Fibroblast of upper back skin (primary cell): ENCODE results near the gene LRPPRC.
A peak's percentile ranks its signal among the peaks of the same experiment; 100 is the strongest.
"Not testable (repeated sequence)": the region's sequence is repeated elsewhere in the genome, so short reads cannot be mapped to it uniquely, and the experiment has no call there.

Experiments used
- DNase-seq: peaks from one replicate; pipeline ENCODE4 v3.0.0-alpha.2; 2013

The LRPPRC gene

DNA sequence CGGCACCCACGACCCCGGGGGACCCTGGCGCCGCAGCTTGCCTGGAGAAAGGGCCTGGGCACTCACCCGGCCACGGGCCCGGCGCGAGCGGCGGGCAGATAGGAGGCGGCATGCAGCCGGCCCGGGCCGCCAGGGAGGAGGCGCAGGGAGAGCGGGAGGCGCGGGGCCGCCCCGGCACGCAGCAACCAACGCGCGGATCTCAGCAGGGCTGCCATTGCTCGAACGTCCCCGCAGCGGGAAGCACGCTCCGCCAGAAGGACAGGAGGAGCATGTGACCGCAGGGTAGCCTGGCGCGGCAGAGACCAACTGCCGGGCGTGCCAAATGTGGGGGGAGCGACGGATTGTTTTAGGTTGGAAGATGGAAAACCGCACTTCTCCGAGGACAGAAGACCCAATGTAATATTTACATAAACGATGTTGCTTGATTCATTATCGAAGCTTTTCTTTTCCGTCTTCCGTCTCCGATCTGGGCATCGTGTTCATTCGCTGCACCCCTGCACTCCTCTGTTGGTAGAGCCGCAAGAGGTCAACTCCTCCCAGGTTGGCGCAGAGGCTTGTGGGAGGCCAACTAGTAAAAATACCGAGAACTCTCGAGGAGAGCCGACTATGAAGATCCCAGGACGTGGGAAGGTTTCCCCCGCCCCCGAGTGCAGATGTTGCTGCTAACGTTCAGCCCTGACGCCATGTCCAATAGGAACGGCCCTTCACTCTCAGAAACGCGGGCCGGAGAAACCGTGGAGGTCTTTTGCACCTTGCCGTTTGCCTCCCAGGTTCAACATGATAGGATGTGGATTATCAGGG, at the start of gene LRPPRC:
Gene LRPPRC, minus strand, starts transcription at position 257 of the 801 bp plus-strand sequence. Its CDS starts 42 bp downstream, at position 215.
- DNase-seq = peak; percentile 98

DNA sequence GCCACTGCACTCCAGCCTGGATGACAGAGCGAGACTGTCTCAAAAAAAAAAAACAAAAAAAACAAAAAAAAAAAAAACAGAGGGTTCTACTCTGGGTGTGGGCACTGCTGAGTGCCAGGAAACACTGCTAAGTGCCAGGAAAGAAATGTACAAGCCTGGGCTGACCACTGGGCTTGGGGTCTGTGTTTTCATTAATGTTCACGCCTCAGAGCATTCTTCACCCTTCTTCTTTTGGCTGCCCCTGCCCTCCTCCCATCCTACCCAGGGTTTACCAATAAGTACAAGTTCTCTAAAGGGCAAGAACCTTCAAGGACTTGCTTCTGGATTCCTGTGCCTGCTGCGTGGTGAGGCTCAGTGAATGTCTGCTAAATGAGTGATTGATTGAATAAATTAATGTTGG, 49.3 kb upstream of the LRPPRC start:
- DNase-seq = no peak

DNA sequence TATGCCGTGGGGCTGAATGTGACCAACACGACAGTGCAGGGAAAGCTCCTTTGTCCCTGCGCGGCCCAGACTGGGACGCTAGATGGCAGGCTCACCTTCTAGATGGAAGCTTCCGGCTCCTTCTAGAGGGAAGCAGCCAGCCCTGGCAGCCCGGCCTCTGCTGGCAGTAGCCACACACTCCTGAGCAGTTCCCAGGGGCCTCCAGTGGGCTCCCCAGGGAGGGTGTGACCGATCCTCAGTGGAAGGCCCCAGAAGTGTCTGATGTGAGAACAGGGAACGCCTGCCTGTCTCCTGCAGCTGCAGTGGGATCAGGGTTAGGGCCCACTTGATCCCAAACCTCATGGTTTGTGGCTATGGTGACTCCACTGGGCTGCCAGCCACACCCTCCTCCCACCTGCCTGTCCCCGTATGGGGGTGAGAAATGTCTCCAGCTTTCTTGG, 48.5 kb upstream of the LRPPRC start:
- peak; percentile 74 for DNase-seq

DNA sequence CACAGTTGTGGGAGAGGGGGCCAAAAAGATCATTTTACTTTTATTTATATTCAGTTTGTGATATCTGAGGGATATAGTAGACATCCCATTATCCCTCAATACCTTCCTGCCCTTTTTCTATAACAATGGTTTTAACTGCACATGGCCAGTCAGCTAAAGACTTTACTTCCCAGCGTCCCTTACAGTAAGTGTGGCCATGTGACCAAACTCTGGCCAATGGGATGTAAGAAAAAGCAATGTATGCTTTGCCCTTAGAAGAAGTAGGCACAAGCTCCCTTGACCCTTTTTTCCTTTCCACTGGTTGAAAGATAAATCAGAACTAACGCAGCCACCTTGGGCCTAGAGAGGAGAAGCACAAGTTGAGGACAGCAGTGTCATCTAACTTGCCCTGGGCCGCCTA, 44.6 kb upstream of the LRPPRC start:
- no peak for DNase-seq

DNA sequence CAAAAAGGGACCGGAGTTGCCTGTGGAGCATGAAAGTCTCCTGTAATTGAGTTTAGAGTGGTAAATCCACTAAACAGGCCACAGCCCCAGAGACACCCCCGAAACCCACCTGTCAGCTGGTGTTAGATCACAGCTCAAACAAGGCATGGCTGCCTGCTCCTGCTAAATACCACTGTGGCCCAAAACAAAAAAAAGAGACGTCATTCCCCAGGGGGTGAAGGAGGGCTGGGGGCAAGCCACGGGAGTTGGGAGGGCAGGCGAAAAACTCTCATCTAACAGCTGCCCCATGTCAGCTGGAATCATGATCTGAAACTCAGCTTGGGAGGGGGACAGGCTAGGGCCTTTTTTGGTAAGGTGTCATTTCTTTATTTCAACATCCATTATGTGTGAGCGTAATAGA, 42.5 kb upstream of the LRPPRC start:
- DNase-seq = no peak

DNA sequence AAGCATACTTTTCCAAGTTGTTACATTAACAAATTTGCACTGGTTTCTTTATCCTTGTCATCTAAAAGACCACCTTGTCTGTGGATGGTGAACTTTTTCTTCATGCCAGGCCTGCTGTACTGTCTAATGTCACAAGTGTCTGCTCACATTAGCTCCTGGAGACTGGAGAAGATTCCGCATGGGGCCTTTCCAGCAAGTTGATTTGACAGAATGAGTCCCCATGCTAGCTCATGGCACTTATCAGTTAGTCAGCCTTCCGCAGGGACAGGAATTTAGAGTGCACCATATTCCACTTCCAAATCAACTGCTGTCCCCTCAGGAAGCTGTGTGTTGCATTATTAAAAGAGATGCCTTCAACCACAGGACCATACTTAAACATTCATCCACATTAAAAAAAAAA, 41.4 kb upstream of the LRPPRC start:
- DNase-seq = no peak

DNA sequence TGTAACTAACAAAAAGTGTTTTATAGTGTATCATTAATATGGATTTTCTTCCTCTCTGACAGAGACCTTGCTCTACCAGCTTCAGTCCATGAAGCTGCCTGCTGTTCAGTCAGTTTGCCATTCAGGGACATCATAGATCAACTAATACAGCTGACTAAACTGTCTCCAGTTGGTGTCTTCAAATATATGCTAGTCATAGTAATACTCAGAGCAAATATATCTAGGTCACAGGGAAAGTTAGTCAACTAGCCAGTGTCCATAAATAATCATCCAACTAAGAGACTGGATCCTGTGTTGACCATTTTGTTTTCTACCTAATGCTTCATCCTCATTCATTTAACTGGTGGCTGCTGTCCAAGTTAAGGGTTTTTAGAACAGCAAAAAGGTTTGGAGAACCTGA, 38.2 kb upstream of the LRPPRC start:
- DNase-seq = no peak

DNA sequence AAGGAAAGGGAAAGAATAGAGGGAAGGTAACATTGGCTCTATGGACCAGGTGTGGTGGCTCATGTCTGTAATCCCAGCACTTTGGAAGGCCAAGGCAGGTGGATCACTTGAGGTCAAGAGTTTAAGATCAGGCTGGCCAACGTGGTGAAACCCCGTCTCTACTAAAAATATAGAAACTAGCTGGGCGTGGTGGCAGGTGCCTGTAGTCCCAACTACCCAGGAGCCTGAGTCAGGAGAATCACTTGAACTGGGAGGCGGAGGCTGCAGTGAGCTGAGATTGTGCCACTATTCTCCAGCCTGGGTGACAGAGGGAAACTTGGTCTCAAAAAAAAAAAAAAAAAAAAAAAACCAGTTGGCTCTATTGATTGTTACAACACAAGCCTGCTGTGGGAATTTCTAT, 31.3 kb upstream of the LRPPRC start:
- not testable (repeated sequence) for DNase-seq

DNA sequence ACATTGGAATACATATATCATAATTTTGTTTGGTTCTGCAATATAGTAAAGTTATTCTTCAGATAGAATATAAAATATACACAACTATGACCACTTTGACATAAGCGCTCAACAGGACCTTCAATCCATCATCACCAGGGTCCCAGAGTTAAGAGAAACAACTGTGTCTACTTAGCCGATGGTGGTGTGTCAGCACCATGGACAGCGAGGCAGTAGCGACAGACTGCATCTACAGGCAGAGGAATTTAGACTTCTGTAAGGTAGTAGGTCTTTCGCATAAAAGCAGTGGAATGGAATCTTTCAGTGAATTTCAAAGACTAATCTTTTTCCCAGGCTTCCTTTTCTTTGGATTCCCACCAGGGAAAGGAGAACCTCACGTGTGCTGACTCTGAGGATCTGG, 20.5 kb upstream of the LRPPRC start:
- DNase-seq = peak; percentile 47

DNA sequence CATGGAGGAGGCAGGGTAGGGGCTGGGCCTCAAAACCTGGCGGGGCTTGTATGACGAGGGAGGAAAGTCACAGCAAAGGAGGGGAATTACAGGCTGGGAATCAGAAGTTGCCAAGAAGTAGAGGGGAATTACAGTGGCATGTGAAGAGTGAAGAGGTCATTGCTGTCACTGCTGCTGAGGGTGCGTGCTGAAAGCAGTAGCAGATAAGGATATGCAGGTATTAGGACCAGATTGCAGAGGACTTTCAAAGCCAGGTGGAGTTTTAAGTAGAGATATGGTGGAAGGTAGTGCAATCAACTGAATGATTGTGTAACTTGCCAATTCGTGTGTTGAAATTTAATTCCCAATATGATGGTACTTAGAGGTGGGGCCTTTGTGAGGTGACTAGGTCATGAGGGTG, 19.4 kb upstream of the LRPPRC start:
- DNase-seq = no peak

DNA sequence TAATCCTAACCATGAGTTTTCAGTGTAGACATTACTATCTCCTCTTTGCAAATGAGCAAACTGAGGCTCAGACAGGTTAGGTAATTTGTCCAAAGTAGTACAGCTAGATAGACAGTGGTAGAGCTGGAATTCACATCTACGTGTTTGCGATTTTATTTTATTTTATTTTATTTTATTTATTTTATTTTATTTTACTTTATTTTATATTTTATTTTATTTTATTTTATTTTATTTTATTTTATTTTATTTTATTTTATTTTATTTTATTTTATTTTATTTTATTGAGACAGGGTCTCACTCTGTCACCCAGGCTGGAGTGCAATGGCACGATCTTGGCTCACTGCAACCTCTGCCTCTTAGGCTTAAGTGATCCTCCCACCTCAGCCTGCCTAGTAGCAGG, 17.4 kb upstream of the LRPPRC start:
- DNase-seq = not testable (repeated sequence)

DNA sequence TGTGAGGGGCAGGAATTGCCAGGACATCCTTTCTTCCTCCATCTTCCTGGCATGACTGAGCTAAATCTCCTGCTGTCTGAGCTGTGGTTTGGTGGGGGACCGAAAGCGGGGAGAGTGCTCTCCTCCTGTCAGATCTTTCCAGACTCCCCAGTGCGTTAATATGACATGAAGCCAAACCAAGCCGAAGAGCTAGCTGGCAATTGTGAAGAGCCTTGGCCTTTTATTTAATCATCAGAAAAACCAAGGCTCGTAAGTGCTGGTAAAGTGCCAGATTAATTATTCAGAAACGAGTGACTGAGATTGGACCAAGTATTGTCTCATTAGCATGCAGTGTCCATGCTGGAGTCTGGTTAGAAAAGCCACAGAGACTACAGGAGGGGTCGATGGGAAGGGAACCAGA, 14.5 kb upstream of the LRPPRC start:
- DNase-seq = no peak

DNA sequence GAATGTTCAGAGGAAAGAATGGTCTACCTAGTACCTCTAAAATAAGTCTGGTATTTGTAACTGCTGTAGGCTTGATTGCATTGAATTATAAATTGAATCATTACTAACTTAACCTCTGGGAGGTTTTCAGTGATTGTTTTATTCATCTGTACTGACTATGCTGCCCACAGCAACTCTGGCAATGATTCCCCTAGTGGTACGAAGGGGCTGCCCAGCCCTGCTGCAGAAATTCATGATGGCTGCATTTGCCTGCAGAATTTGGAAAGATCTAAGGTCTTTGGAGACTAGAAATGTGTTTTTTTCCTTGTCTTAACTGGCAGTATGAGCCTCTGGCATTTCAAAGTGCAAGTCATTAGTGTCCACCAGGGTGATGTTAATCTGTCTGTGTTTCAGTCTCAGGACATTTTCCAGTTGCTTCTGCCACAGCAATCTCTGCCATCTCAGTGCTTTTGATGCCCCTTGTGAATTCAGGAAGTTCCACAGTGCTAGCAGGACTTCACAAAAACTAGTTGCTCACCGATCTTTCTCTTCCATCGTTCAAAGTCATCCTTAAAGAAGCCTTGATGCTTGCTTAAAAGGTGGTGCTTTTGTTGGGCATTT, 13.4 kb upstream of the LRPPRC start:
- DNase-seq = no peak

DNA sequence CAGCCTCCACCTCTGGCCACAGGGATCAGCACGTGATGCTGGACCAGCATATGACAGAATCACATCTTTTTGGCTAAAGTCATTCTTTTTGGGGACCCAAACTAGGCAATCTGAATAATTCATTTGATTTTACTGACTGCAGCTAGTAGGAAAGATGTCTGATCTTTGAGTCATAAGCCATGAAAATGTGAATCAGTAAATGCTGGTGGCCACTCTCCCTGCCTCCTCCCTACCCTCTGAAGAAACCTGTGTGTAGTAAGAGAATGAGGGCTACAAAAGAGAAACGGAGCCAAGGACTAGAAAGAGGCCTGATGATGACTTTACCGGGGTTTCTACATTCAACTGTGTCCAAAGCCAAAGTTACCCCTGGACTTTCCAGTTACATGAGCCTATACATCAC, 10.1 kb upstream of the LRPPRC start:
- peak; percentile 31 for DNase-seq

DNA sequence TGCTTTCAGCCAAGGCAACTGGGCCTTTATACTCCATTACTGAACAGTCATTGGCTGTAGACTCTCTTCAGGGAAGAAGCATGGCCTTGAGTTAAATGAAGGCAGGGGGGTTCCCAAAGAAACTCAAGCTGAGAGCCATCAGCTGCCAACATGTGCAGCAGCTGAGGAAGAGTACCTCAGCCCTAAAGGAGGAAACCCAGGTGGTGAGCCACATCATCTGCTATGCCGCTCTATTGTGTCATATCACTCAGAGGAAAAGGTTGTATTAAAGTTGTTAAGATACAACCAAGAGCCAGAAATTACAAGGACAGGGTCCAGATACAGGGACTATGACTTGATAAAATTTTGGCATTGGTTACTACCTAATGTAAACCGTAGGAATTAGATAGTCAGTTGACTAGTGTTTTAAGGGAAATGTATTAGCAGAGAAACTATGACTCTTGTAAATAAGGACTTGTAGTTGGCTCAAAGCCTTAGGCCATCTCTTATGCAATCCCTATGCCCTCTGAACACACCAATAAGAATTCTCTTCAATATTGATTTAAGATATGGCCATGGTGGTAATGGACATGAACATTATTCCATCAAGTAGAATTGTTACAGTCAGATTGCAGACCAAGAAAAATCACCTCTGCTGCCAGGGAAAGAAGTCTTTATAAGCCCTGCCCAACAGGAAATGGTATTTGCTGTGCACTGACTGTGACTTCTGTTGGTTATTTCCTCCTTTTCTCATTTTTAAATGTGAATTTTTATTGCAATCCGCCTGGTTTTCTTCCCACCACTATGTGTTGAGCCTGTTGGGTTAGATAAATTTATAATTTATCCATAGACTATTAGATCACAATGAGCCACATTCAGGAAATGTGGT, 9.2 kb upstream of the LRPPRC start:
- no peak for DNase-seq

DNA sequence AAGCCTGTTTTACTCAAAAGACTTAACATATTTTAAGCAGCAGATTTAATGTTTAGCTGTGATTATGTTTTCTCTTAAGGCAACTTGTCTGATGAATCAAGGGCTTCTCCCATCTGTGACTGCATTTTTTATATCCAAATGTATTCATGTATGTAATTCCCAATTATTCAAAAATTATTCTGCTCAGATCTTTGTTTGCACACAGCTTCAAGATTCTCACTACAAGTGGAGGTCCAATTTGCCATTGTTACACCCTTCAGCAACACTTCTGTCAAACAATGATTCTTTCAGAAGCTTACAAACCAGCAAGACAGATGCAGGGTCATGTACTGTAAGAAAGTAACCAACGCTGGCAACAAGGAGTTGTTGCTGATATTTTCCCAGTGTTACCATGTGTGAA, 5.9 kb upstream of the LRPPRC start:
- DNase-seq = no peak

DNA sequence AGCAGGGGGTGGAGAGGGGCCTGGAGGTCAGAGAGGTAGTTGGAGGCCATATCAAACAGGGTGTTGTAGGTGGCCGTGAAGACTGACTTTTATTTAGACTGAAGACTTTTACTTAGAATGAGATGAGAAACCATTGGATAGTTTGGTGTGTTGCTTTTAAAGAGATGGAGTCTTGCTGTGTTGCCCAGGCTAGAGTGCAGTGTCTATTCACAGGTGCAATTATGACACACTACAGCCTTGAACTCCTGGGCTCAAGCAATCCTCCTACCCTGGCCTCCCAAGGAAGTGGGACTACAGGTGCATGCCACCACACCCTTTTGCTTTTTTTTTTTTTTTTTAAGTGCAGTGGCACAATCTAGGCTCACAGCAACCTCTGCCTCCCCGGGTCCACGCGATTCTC, 2.5 kb upstream of the LRPPRC start:
- DNase-seq = no peak

DNA sequence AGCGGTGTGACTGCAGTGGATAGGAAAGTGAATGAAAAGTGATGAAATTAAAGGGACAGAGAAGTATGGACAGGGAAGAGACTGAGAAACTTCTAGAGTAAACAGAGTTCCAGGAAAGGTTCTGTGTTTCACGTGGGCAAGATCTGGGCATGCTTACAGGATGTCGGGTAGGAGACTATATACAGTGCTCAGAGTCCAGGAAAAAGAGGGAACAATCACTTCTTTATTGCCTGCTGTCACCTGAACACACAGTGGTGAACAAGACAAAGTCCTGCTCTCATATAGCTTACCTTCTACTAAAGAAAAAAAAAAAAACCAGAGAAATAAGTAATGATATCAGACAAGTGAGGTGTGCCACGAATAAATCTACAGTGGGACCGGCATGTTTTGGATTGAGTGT, 2.4 kb downstream of the LRPPRC start:
- no peak for DNase-seq

DNA sequence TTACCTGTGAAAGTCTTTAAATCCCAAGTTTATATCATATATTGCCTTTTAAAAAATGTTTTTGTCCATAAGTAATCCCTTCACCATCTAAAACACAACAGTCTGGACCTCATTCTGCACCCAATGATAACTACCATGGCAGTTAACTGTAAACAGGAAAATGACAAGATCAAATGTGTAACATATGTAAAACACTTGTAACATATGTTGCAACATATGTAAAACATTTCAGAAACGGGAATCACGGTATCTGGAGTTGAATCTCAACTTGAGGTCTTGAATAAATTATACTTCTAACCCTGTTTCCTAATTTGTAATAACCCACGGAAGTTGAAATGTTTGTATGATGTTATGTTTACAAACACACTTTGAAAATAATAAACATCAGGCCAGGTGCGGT, 6.2 kb downstream of the LRPPRC start:
- DNase-seq = no peak

DNA sequence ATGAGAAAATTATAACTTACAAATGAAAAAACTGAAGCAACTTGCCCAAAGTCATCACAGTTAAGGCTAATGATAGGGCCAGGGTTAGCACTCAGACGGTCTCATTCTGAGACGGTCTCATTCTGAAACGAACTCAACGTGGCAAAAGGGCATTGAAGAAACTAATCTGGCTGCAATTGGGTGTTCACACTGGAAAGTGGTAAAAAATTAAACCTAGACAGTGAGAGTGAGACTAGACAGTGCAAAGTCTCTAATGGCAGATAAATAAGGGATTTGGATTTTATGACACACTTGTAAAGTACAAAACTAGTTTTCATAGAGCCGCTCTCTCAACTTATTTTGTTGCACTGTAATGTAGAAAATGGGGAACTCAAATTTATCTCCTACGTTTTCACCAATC, 9.2 kb downstream of the LRPPRC start:
- no peak for DNase-seq

DNA sequence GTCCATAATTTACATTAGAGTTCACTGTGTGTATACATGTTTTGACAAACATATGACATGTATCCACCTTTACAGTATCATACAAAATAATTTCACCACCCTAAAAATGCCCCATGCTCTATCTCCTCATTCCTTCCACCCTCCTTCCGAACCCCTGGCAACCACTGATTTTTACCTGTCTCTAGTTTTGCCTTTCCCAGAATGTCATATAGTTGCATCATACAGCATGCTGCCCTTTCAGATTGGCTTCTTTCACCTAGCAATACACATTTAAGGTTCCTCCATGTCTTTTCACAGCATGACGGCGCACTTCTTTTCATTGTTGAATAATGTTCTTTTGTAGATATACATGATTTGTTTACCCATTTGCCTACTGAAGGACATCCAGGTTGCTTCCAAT, 10.4 kb downstream of the LRPPRC start:
- DNase-seq = no peak

DNA sequence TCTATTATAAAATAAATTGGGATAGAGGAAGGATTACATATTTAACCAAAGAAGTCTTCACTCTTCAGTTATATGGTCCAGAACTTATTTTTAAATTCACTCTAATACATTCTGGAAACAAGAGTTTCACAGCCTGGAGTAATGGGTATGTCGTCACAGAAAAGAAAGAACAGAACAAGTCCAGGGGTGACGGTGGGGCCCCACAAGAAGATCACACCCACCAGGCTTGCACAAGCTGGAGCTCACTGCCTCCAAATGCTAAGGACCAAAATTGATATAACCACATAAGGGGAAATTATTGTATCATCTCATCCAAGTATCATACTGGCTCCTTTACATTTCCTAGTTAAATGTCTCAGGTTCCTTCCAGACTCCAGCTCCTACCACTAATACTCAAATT, 11.3 kb downstream of the LRPPRC start:
- no peak for DNase-seq

DNA sequence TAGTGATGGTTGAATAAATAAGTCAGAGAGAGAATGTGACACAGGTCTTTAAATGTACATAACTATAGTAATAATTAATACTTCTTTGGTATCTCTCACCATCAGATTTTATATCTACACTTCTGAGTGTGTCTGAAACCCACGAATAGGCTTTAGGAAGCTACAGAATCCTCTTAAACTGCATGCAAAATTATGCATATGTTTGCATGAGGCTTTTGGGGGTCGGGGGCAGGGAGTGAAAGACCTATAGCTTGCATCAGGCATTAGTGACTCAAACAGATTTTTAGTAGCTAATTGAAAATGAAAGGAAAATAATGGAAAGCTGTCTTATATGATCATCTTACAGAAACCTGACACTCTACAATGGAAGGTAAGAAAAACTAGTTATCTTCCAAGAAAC, 14.9 kb downstream of the LRPPRC start:
- DNase-seq = no peak
